ENCODE measurements around the gene WDR47.
"Not testable (repeated sequence)": the region's sequence is repeated elsewhere in the genome, so short reads cannot be mapped to it uniquely, and the experiment has no call there.

The WDR47 gene

GRCh38 chr1:109052145-109052544 lies 10.2 kb upstream of the WDR47 start:
- DNase-seq (ENCODE audit: low spot score) = not testable (repeated sequence)

GRCh38 chr1:109050228-109050995 lies 8.5 kb upstream of the WDR47 start:
- DNase-seq (ENCODE audit: low spot score) = no peak

GRCh38 chr1:109048335-109048734 lies 6.4 kb upstream of the WDR47 start:
- DNase-seq (ENCODE audit: low spot score) = no peak

- DNase-seq (ENCODE audit: low spot score) = no peak
Observed at GRCh38 chr1:109047339-109047738, 5.4 kb upstream of the WDR47 start.

- DNase-seq (ENCODE audit: low spot score) = no peak
Observed at GRCh38 chr1:109046671-109047070, 4.8 kb upstream of the WDR47 start.

- no peak for DNase-seq (ENCODE audit: low spot score)
Observed at GRCh38 chr1:109045595-109045994, 3.7 kb upstream of the WDR47 start.

- DNase-seq (ENCODE audit: low spot score) = peak; percentile 51
Observed at GRCh38 chr1:109040989-109041620, 797 bp downstream of the WDR47 start.

- peak; percentile 9 for DNase-seq (ENCODE audit: low spot score)
Observed at GRCh38 chr1:109040627-109040988, 1.3 kb downstream of the WDR47 start.

- DNase-seq (ENCODE audit: low spot score) = no peak
Observed at GRCh38 chr1:109034382-109034781, 7.5 kb downstream of the WDR47 start.

- DNase-seq (ENCODE audit: low spot score) = not testable (repeated sequence)
Observed at GRCh38 chr1:109029493-109029892, 12.4 kb downstream of the WDR47 start.

- DNase-seq (ENCODE audit: low spot score) = peak; percentile 28
Observed at GRCh38 chr1:109027841-109028240, 14.1 kb downstream of the WDR47 start.

GRCh38 chr1:109025694-109026093 lies 16.2 kb downstream of the WDR47 start:
- no peak for DNase-seq (ENCODE audit: low spot score)

GRCh38 chr1:109024646-109025045 lies 17.3 kb downstream of the WDR47 start:
- DNase-seq (ENCODE audit: low spot score) = no peak

GRCh38 chr1:109020693-109021257 lies 21.1 kb downstream of the WDR47 start:
- DNase-seq (ENCODE audit: low spot score) = no peak

GRCh38 chr1:109017719-109018118 lies 24.2 kb downstream of the WDR47 start:
- not testable (repeated sequence) for DNase-seq (ENCODE audit: low spot score)

GRCh38 chr1:109017134-109017533 lies 24.8 kb downstream of the WDR47 start:
- DNase-seq (ENCODE audit: low spot score) = no peak

GRCh38 chr1:109011335-109011734 lies 30.6 kb downstream of the WDR47 start:
- DNase-seq (ENCODE audit: low spot score) = no peak

GRCh38 chr1:108996622-108997021 lies 45.3 kb downstream of the WDR47 start:
- not testable (repeated sequence) for DNase-seq (ENCODE audit: low spot score)

GRCh38 chr1:108983114-108983513 lies 58.8 kb downstream of the WDR47 start:
- no peak for DNase-seq (ENCODE audit: low spot score)

- no peak for DNase-seq (ENCODE audit: low spot score)
Observed at GRCh38 chr1:108976658-108977057, 65.2 kb downstream of the WDR47 start.

GRCh38 chr1:108972951-108973350 lies 69.0 kb downstream of the WDR47 start:
- no peak for DNase-seq (ENCODE audit: low spot score)

GRCh38 chr1:108969346-108969745 lies 72.6 kb downstream of the WDR47 start:
- DNase-seq (ENCODE audit: low spot score) = no peak

- peak; percentile 94 for DNase-seq (ENCODE audit: low spot score)
Observed at GRCh38 chr1:108963052-108963686, 78.7 kb downstream of the WDR47 start, which contains the start of gene CLCC1. TSS of gene CLCC1 (minus strand) at chr1:108963484. CDS start at chr1:108950437, 13,047 bp downstream.

Measured in RKO (cell line).